ENCODE results near the gene CAD. TPM values are rescaled to one million over a fixed set of nuclear protein-coding genes. Genes with fewer than 3 reads are reported as not detected.

CAD gene
- total RNA-seq, 2 experiments from 2014 or later, result 125 to 127 TPM

- ATAC-seq (no peak), DNase-seq (no peak)
- Mint-ChIP-seq H3K4me1 (ENCODE audit: low read depth) (peaks cover 2% of the 10 kb centered on the region), H3K27me3 (no peaks in the 10 kb centered on the region), H3K4me3 (no peak overlapping the region), H3K9me3 (no peaks in the 10 kb centered on the region), H3K36me3 (ENCODE audit: low read depth) (peaks cover 53% of the 10 kb centered on the region), H3K27ac (no peak overlapping the region)
- ChIA-PET POLR2A (interaction anchor here (2.2 kb wide), 1 partner anchor 9 kb away, joined by 7 read pairs; no protein-coding TSS in a partner anchor), CTCF (no interaction called here)
- intact Hi-C loops (cut with micrococcal nuclease), result no loop called here
- TF ChIP-seq CTCF (IDR thresholded peaks at IDR 0.05), result no peak
Observed at GRCh38 chr2:27238976-27239375, 21.8 kb downstream of the CAD start.

- intact Hi-C loops (cut with micrococcal nuclease), result no loop called here
- Mint-ChIP-seq H3K4me1 (ENCODE audit: low read depth) (peaks cover 2% of the 10 kb centered on the region), H3K27ac (no peak overlapping the region), H3K9me3 (no peaks in the 10 kb centered on the region), H3K4me3 (no peak overlapping the region), H3K27me3 (no peaks in the 10 kb centered on the region), H3K36me3 (ENCODE audit: low read depth) (peaks cover 44% of the 10 kb centered on the region)
- no peak for ATAC-seq
- ChIA-PET CTCF (interaction anchor here (0.6 to 2.4 kb wide), 4 partner anchors 10 to 137 kb away, joined by 3 to 16 read pairs (median 6); no protein-coding TSS in a partner anchor), POLR2A (interaction anchor here (2.4 kb wide), 1 partner anchor 22 kb away, joined by 10 read pairs; the partner anchor contains the start of gene CAD)
- TF ChIP-seq CTCF (IDR thresholded peaks at IDR 0.05), result no peak
- no peak for DNase-seq
Observed at GRCh38 chr2:27240406-27240805, 23.2 kb downstream of the CAD start.

- H3K4me3 Mint-ChIP-seq, result no peak overlapping the region
- ATAC-seq (no peak), DNase-seq (no peak)
- ChIA-PET CTCF (interaction anchor here (1.1 to 2.4 kb wide), 3 partner anchors 8 to 61 kb away, joined by 3 to 16 read pairs (median 8); no protein-coding TSS in a partner anchor), POLR2A (interaction anchor here (0.7 to 2.4 kb wide), 5 partner anchors 8 to 38 kb away, joined by 3 to 10 read pairs (median 4); partner anchors contain the start of gene CAD)
- peaks cover 38% of the 10 kb centered on the region for H3K36me3 Mint-ChIP-seq (ENCODE audit: low read depth)
- peaks cover 2% of the 10 kb centered on the region for H3K4me1 Mint-ChIP-seq (ENCODE audit: low read depth)
- no peak overlapping the region for H3K27ac Mint-ChIP-seq
- no peaks in the 10 kb centered on the region for H3K9me3 Mint-ChIP-seq
- no peak for TF ChIP-seq CTCF (IDR thresholded peaks at IDR 0.05)
- H3K27me3 Mint-ChIP-seq, result no peaks in the 10 kb centered on the region
- intact Hi-C loops (cut with micrococcal nuclease), result no loop called here
Observed at GRCh38 chr2:27241761-27242613, 24.8 kb downstream of the CAD start.

- Mint-ChIP-seq H3K4me1 (ENCODE audit: low read depth) (peaks cover 2% of the 10 kb centered on the region), H3K4me3 (no peak overlapping the region), H3K9me3 (no peaks in the 10 kb centered on the region), H3K27me3 (no peaks in the 10 kb centered on the region), H3K27ac (no peak overlapping the region), H3K36me3 (ENCODE audit: low read depth) (peaks cover 33% of the 10 kb centered on the region)
- CTCF ChIA-PET, result interaction anchor here (1.9 to 2.4 kb wide), 2 partner anchors 37 to 61 kb away, joined by 8 to 16 read pairs; no protein-coding TSS in a partner anchor
- intact Hi-C loops (cut with micrococcal nuclease), result no loop called here
- DNase-seq, result no peak
- no peak for TF ChIP-seq CTCF (IDR thresholded peaks at IDR 0.05)
- no peak for ATAC-seq
- POLR2A ChIA-PET, result interaction anchor here (1.3 to 2.4 kb wide), 2 partner anchors 10 to 24 kb away, joined by 4 to 10 read pairs; partner anchors contain the start of gene CAD
Observed at GRCh38 chr2:27242614-27242951, 25.4 kb downstream of the CAD start.
